ENCODE data around the gene SASS6.

Gene SASS6

GRCh38 chr1:100087396-100087795 lies 45.3 kb downstream of the SASS6 start:
- H3K4me3 ChIP-seq (replicated peaks; ENCODE audit: low read depth, low read length), result no peak overlapping the region
- TF ChIP-seq CTCF (IDR thresholded peaks at IDR 0.05; ENCODE audit: low read length, missing control alignments), result no peak
- DNase-seq (ENCODE audit: low read depth), result no peak

- H3K4me3 ChIP-seq (replicated peaks; ENCODE audit: low read depth, low read length), result no peak overlapping the region
- no peak for TF ChIP-seq CTCF (IDR thresholded peaks at IDR 0.05; ENCODE audit: low read length, missing control alignments)
- no peak for DNase-seq (ENCODE audit: low read depth)
Measured at GRCh38 chr1:100080331-100080730, 52.4 kb downstream of the SASS6 start.

GRCh38 chr1:100077531-100077930 lies 55.2 kb downstream of the SASS6 start:
- H3K4me3 ChIP-seq (replicated peaks; ENCODE audit: low read depth, low read length), result no peak overlapping the region
- no peak for TF ChIP-seq CTCF (IDR thresholded peaks at IDR 0.05; ENCODE audit: low read length, missing control alignments)
- DNase-seq (ENCODE audit: low read depth), result peak; percentile 49

GRCh38 chr1:100076744-100077143 lies 56.0 kb downstream of the SASS6 start:
- TF ChIP-seq CTCF (IDR thresholded peaks at IDR 0.05; ENCODE audit: low read length, missing control alignments), result no peak
- DNase-seq (ENCODE audit: low read depth), result no peak
- no peak overlapping the region for H3K4me3 ChIP-seq (replicated peaks; ENCODE audit: low read depth, low read length)

GRCh38 chr1:100076319-100076718 lies 56.4 kb downstream of the SASS6 start:
- no peak overlapping the region for H3K4me3 ChIP-seq (replicated peaks; ENCODE audit: low read depth, low read length)
- no peak for TF ChIP-seq CTCF (IDR thresholded peaks at IDR 0.05; ENCODE audit: low read length, missing control alignments)
- DNase-seq (ENCODE audit: low read depth), result no peak

- TF ChIP-seq CTCF (IDR thresholded peaks at IDR 0.05; ENCODE audit: low read length, missing control alignments), result no peak
- no peak for DNase-seq (ENCODE audit: low read depth)
- H3K4me3 ChIP-seq (replicated peaks; ENCODE audit: low read depth, low read length), result no peak overlapping the region
Measured at GRCh38 chr1:100075773-100076172, 57.0 kb downstream of the SASS6 start.

GRCh38 chr1:100074604-100075395 lies 57.9 kb downstream of the SASS6 start:
- no peak overlapping the region for H3K4me3 ChIP-seq (replicated peaks; ENCODE audit: low read depth, low read length)
- TF ChIP-seq CTCF (IDR thresholded peaks at IDR 0.05; ENCODE audit: low read length, missing control alignments), result no peak
- DNase-seq (ENCODE audit: low read depth), result peak; percentile 33

All from fibroblast of pulmonary artery (primary cell).